Peyer's patch (tissue), 4 donors: ENCODE data around the gene CACNA2D1.

Source experiments
- POLR2A ChIP-seq, 2 donors: fragments of 450-650 bp; IDR thresholded peaks; one replicate each; pipeline ENCODE4 v1.5.1; 2017; ENCODE audit warnings: antibody characterized with exemption in 2 of 2, mild to moderate bottlenecking in 2 of 2, moderate library complexity in 2 of 2
- TF ChIP-seq, protein P1 (sequence below), 6 experiments: fragments of 450-650 bp in 4 of 6; fragments of 200-600 bp in 2 of 6; sonication (generic) in 1 of 6; IDR thresholded peaks; one replicate each; pipeline ENCODE4 v1.5.1; 2017 to 2019; ENCODE audit warnings: antibody characterized with exemption in 6 of 6, mild to moderate bottlenecking in 3 of 6, moderate library complexity in 1 of 6

GRCh38 chr7:82007315-82007714 is 436.3 kb downstream of the CACNA2D1 start:
- TF ChIP-seq, protein P1, sequence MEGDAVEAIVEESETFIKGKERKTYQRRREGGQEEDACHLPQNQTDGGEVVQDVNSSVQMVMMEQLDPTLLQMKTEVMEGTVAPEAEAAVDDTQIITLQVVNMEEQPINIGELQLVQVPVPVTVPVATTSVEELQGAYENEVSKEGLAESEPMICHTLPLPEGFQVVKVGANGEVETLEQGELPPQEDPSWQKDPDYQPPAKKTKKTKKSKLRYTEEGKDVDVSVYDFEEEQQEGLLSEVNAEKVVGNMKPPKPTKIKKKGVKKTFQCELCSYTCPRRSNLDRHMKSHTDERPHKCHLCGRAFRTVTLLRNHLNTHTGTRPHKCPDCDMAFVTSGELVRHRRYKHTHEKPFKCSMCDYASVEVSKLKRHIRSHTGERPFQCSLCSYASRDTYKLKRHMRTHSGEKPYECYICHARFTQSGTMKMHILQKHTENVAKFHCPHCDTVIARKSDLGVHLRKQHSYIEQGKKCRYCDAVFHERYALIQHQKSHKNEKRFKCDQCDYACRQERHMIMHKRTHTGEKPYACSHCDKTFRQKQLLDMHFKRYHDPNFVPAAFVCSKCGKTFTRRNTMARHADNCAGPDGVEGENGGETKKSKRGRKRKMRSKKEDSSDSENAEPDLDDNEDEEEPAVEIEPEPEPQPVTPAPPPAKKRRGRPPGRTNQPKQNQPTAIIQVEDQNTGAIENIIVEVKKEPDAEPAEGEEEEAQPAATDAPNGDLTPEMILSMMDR (IDR thresholded peaks at IDR 0.05), result no peak
- no peak for TF ChIP-seq POLR2A (IDR thresholded peaks at IDR 0.05)
